HT-29 (cell line): Measurements from ENCODE around the gene SLC30A5. TPM values are rescaled to one million over a fixed set of nuclear protein-coding genes. Genes with fewer than 3 reads are reported as not detected.

Experiments
- DNase-seq: peaks from one replicate; pipeline ENCODE4 v3.0.0-alpha.2; 2015; ENCODE audit warnings: low spot score
- small RNA-seq: library from RNA; depleted of rRNA; stranded (forward); fragments of <200 nt; gene quantifications from one replicate; pipeline ENCODE3, GENCODE V24; 2014
- total RNA-seq: library from RNA; depleted of rRNA; stranded (reverse); fragments of >200 nt; shearing (Covaris generic); gene quantifications from 2 replicates; pipeline ENCODE4 v1.2.3, GENCODE V29; 2014; rRNA removed

Gene SLC30A5
- total RNA-seq, 1 experiment from 2014 or later: 66.2 TPM

GRCh38 chr5:69166686-69167492 is 73.1 kb downstream of the SLC30A5 start, which contains the start of gene CCNB1:
Gene CCNB1 (plus strand): TSS chr5:69167150. CDS start chr5:69167263, 113 bp downstream.
- DNase-seq: peak; percentile 99

- peak; percentile 28 for DNase-seq
Measured at GRCh38 chr5:69167493-69167855, 73.7 kb downstream of the SLC30A5 start.

GRCh38 chr5:69167929-69168328 is 74.1 kb downstream of the SLC30A5 start:
- no peak for DNase-seq

- no peak for DNase-seq
Measured at GRCh38 chr5:69170495-69170894, 76.7 kb downstream of the SLC30A5 start.

- no peak for DNase-seq
Measured at GRCh38 chr5:69170969-69171368, 77.2 kb downstream of the SLC30A5 start.

Small RNA genes lying within 50 kb of the gene (small RNA-seq; reads per million reads assigned to genes)
- gene SNORA50D: not detected
- not detected for gene SUMO2P4

Other genes with a start within 250 kb of the SLC30A5 start
- gene CCNB1, start 73.1 kb downstream of the SLC30A5 start, total RNA-seq: 135 and 148 TPM in 2 replicates
- 50.7 and 69.3 TPM in 2 replicates for gene CENPH, start 95.6 kb downstream of the SLC30A5 start, total RNA-seq
- gene CDK7, start 140.9 kb downstream of the SLC30A5 start, total RNA-seq: 23.0 and 36.2 TPM in 2 replicates
- gene CCDC125, start 238.8 kb downstream of the SLC30A5 start, total RNA-seq: 3.4 and 3.7 TPM in 2 replicates